Glutamatergic neuron (in vitro differentiated cells): ENCODE data around the gene DGKZ. TPM values are rescaled to one million over a fixed set of nuclear protein-coding genes. Genes with fewer than 3 reads are reported as not detected.
A peak's percentile ranks its signal among the peaks of the same experiment; 100 is the strongest.

Source experiments
- DNase-seq: peaks from one replicate; pipeline ENCODE4 v3.0.0; 2022
- H3K27ac Mint-ChIP-seq: one replicate; pipeline ENCODE4 v1.8.0; 2020; ENCODE audit warnings: mild to moderate bottlenecking, mixed read lengths, inconsistent platforms; ENCODE audit not compliant: unreplicated experiment
- H3K27me3 Mint-ChIP-seq: one replicate; pipeline ENCODE4 v1.8.0; 2020; ENCODE audit warnings: mild to moderate bottlenecking, moderate library complexity, mixed read lengths, inconsistent platforms; ENCODE audit not compliant: unreplicated experiment
- H3K36me3 Mint-ChIP-seq: one replicate; pipeline ENCODE4 v1.8.0; 2020; ENCODE audit warnings: mild to moderate bottlenecking, mixed read lengths, inconsistent platforms; ENCODE audit not compliant: unreplicated experiment
- H3K4me1 Mint-ChIP-seq: one replicate; pipeline ENCODE4 v1.8.0; 2020; ENCODE audit warnings: mild to moderate bottlenecking, low read depth, mixed read lengths, inconsistent platforms; ENCODE audit not compliant: unreplicated experiment
- H3K4me3 Mint-ChIP-seq: one replicate; pipeline ENCODE4 v1.8.0; 2020; ENCODE audit warnings: mild to moderate bottlenecking, mixed read lengths, inconsistent platforms; ENCODE audit not compliant: unreplicated experiment
- H3K9me3 Mint-ChIP-seq: one replicate; pipeline ENCODE4 v1.8.0; 2020; ENCODE audit warnings: mild to moderate bottlenecking, moderate library complexity, mixed read lengths, inconsistent platforms; ENCODE audit not compliant: unreplicated experiment
- CTCF ChIP-seq: fragments of 200-600 bp; sonication (generic); IDR thresholded peaks from one replicate; pipeline ENCODE4 v1.5.0; 2021; ENCODE audit not compliant: partially characterized antibody, unreplicated experiment
- total RNA-seq: library from RNA; stranded (reverse); fragmentation: NEBNext Ultra II Directional; extraction: Animal tissue kit (Norgen Biotek cat#: 25700); gene quantifications from one replicate; pipeline ENCODE4 v1.2.1, GENCODE V29; 2021; ENCODE audit not compliant: unreplicated experiment

DGKZ gene
- total RNA-seq, 1 donor from 2014 or later = 60.9 TPM

GRCh38 chr11:46408407-46408986, 61.2 kb downstream of the DGKZ start:
- no peak overlapping the region for H3K4me3 Mint-ChIP-seq
- H3K27ac Mint-ChIP-seq = peak overlapping the region; percentile 33
- peaks cover 11% of the 10 kb centered on the region for H3K27me3 Mint-ChIP-seq
- H3K4me1 Mint-ChIP-seq = peaks cover 17% of the 10 kb centered on the region
- TF ChIP-seq CTCF = no peak
- peaks cover 9% of the 10 kb centered on the region for H3K9me3 Mint-ChIP-seq
- DNase-seq = no peak
- no peaks in the 10 kb centered on the region for H3K36me3 Mint-ChIP-seq

- H3K27ac Mint-ChIP-seq = peak overlapping the region; percentile 70
- H3K27me3 Mint-ChIP-seq = peaks cover 7% of the 10 kb centered on the region
- peak overlapping the region; percentile 38 for H3K4me3 Mint-ChIP-seq
- peaks cover 16% of the 10 kb centered on the region for H3K4me1 Mint-ChIP-seq
- H3K9me3 Mint-ChIP-seq = peaks cover 11% of the 10 kb centered on the region
- H3K36me3 Mint-ChIP-seq = no peaks in the 10 kb centered on the region
- peak; percentile 59 for DNase-seq
- no peak for TF ChIP-seq CTCF
Observed at GRCh38 chr11:46410021-46410420, 62.8 kb downstream of the DGKZ start.

GRCh38 chr11:46413760-46414465, 66.7 kb downstream of the DGKZ start:
- TF ChIP-seq CTCF = no peak
- no peak overlapping the region for H3K27ac Mint-ChIP-seq
- H3K27me3 Mint-ChIP-seq = peaks cover 7% of the 10 kb centered on the region
- no peak overlapping the region for H3K4me3 Mint-ChIP-seq
- peaks cover 26% of the 10 kb centered on the region for H3K4me1 Mint-ChIP-seq
- H3K9me3 Mint-ChIP-seq = peaks cover 9% of the 10 kb centered on the region
- no peaks in the 10 kb centered on the region for H3K36me3 Mint-ChIP-seq
- no peak for DNase-seq

- no peak for TF ChIP-seq CTCF
- H3K27me3 Mint-ChIP-seq = peaks cover 7% of the 10 kb centered on the region
- no peak overlapping the region for H3K4me3 Mint-ChIP-seq
- no peak for DNase-seq
- peaks cover 30% of the 10 kb centered on the region for H3K4me1 Mint-ChIP-seq
- no peak overlapping the region for H3K27ac Mint-ChIP-seq
- peaks cover 9% of the 10 kb centered on the region for H3K9me3 Mint-ChIP-seq
- H3K36me3 Mint-ChIP-seq = no peaks in the 10 kb centered on the region
Observed at GRCh38 chr11:46414466-46414796, 67.2 kb downstream of the DGKZ start.

- no peak for DNase-seq
- peaks cover 27% of the 10 kb centered on the region for H3K4me1 Mint-ChIP-seq
- H3K27me3 Mint-ChIP-seq = peaks cover 4% of the 10 kb centered on the region
- H3K27ac Mint-ChIP-seq = no peak overlapping the region
- TF ChIP-seq CTCF = no peak
- H3K9me3 Mint-ChIP-seq = peaks cover 6% of the 10 kb centered on the region
- H3K4me3 Mint-ChIP-seq = no peak overlapping the region
- H3K36me3 Mint-ChIP-seq = no peaks in the 10 kb centered on the region
Observed at GRCh38 chr11:46414879-46415278, 67.6 kb downstream of the DGKZ start.
